Pancreas (tissue), 10 donors: ENCODE data around the gene TBCK. TPM values are rescaled to one million over a fixed set of nuclear protein-coding genes. Genes with fewer than 3 reads are reported as not detected.

ENCODE experiments used
- ATAC-seq, 4 donors: fragments of 200-7000 bp; cut with Tn5 transposase; one replicate each; pipeline versions ENCODE4 v1.8.0 to v1.9.1; 2020; ENCODE audit warnings: mild to moderate bottlenecking in 4 of 4, moderate library complexity in 4 of 4
- DNase-seq, 6 donors: peaks; one replicate each; pipeline ENCODE4 v3.0.0-alpha.2; 2020
- FAIRE-seq: peaks from 2 replicates; lab custom pipeline; 2012; peaks lifted over from hg19 to GRCh38; lab: Jason Lieb, UNC
- H3K27ac ChIP-seq, 4 donors: fragments of 200-600 bp; sonication (generic); 1 replicate in 3 of 4; 2 replicates in 1 of 4; pipeline versions ENCODE4 v1.5.0 to v1.8.0; 2020
- H3K27me3 ChIP-seq, 4 donors: fragments of 200-600 bp; one replicate each; pipeline ENCODE4 v1.8.0; 2021
- H3K36me3 ChIP-seq, 3 donors: fragments of 200-600 bp; sonication (generic) in 1 of 3; one replicate each; pipeline versions ENCODE4 v1.5.0 to v1.8.0; 2020 to 2021
- H3K4me1 ChIP-seq, 3 donors: fragments of 200-600 bp; one replicate each; pipeline ENCODE4 v1.8.0; 2021
- H3K4me3 ChIP-seq, 4 donors: fragments of 200-600 bp; sonication (generic) in 2 of 4; one replicate each; pipeline versions ENCODE4 v1.5.0 to v1.8.0; 2020 to 2021
- H3K9me3 ChIP-seq, 4 donors: fragments of 200-600 bp; one replicate each; pipeline ENCODE4 v1.8.0; 2021
- CTCF ChIP-seq, 4 donors: fragments of 200-600 bp; sonication (generic) in 3 of 4; IDR thresholded peaks; one replicate each; pipeline versions ENCODE4 v1.5.0 to v1.8.0; 2021; ENCODE audit warnings: antibody characterized with exemption in 4 of 4
- WGBS, 2 donors: extraction: QIAGEN DNeasy Blood & Tissue Kit; methylation state at CpG; one replicate each; pipeline ENCODE4 v1.1.7; 2013; 5-methylcytosine and 5-hydroxymethylcytosine counted together
- intact Hi-C, 3 donors: fragments of 100-400 bp; cut with DNase I; formaldehyde crosslinking; loops; one replicate each; pipeline versions ENCODE4 v1.11.1 to v1.14.2; 2022
- polyA plus RNA-seq, 2 donors: library from polyadenylated mRNA; stranded (reverse); fragments of 200-250 nt; gene quantifications; one replicate each; pipeline ENCODE4 v1.2.3, GENCODE V29; 2013
- total RNA-seq, 6 donors: library from RNA; stranded (reverse); fragmentation: NEBNext Ultra II Directional in 4 of 6; extraction: Animal tissue kit (Norgen Biotek cat#: 25700) in 4 of 6; gene quantifications; one replicate each; pipeline versions ENCODE4 v1.2.1 to v1.2.4, GENCODE V29; 2021 to 2023
- donor health status: healthy with polysubstance abuse.
- donor health status: DM: no; HTN: no; CAD: no; lungs with moderate emphysema.
- donor health status: DM: no; HTN: no; CAD: no.
- donor health status: control.
- donor health status: control.
- donor health status: Bipolar disorder and iron deficiency.
- donor health status: DM: yes; HTN: yes; CAD: no.
- donor health status: DM: no; HTN: no; CAD: no.
- donor health status: DM: no; HTN: no; CAD: no.
- donor health status: DM: yes; HTN: yes; CAD: no.

The TBCK gene
- total and polyA plus RNA-seq, 8 donors, result 5.3 to 35.1 (median 12.5) TPM

- ATAC-seq, result no peak
- FAIRE-seq, result no peak
- no peak for TF ChIP-seq CTCF (IDR thresholded peaks at IDR 0.05)
- intact Hi-C loops, result no loop called here
- H3K4me3 ChIP-seq, result no peak overlapping the region
- no peak for DNase-seq
- no peaks in the 10 kb centered on the region for H3K9me3 ChIP-seq
- H3K27ac ChIP-seq, result no peak overlapping the region
- H3K36me3 ChIP-seq, result no peaks in the 10 kb centered on the region
- peaks cover 0 to 2% (median 0%) of the 10 kb centered on the region in 3 donors for H3K4me1 ChIP-seq
- 83 to 87% methylated on average over 4 of the region's 4 CpGs for WGBS, 2 donors
- no peaks in the 10 kb centered on the region for H3K27me3 ChIP-seq
Observed at GRCh38 chr4:106258145-106259045, 57.6 kb downstream of the TBCK start.

GRCh38 chr4:106256190-106256589 is 59.8 kb downstream of the TBCK start:
- Histone ChIP-seq H3K27ac (no peak overlapping the region), H3K9me3 (no peaks in the 10 kb centered on the region), H3K27me3 (no peaks in the 10 kb centered on the region), H3K4me3 (no peak overlapping the region), H3K4me1 (peaks cover 0 to 2% (median 0%) of the 10 kb centered on the region in 3 donors), H3K36me3 (no peaks in the 10 kb centered on the region)
- DNase-seq (peak in 2 of 6 donors; percentile 44 to 49), ATAC-seq (no peak), FAIRE-seq (no peak)
- WGBS, 2 donors, result 96 to 98% methylated on average over 10 of the region's 10 CpGs
- TF ChIP-seq CTCF (IDR thresholded peaks at IDR 0.05), result no peak
- intact Hi-C loops, result no loop called here

- 97 to 99% methylated on average over 8 of the region's 8 CpGs for WGBS, 2 donors
- TF ChIP-seq CTCF (IDR thresholded peaks at IDR 0.05), result no peak
- no peaks in the 10 kb centered on the region for H3K27me3 ChIP-seq
- no peaks in the 10 kb centered on the region for H3K9me3 ChIP-seq
- ATAC-seq, result no peak
- peak in 3 of 6 donors; percentile 8 to 36 (median 34) for DNase-seq
- H3K4me1 ChIP-seq, result peaks cover 0 to 2% (median 0%) of the 10 kb centered on the region in 3 donors
- H3K36me3 ChIP-seq, result no peaks in the 10 kb centered on the region
- intact Hi-C loops, result no loop called here
- FAIRE-seq, result no peak
- H3K27ac ChIP-seq, result no peak overlapping the region
- H3K4me3 ChIP-seq, result no peak overlapping the region
Observed at GRCh38 chr4:106255195-106255594, 60.8 kb downstream of the TBCK start.

GRCh38 chr4:106253364-106254129 is 62.5 kb downstream of the TBCK start:
- ATAC-seq (no peak), DNase-seq (no peak), FAIRE-seq (no peak)
- TF ChIP-seq CTCF (IDR thresholded peaks at IDR 0.05), result no peak
- peaks cover 0 to under 1% (median 0%) of the 10 kb centered on the region in 3 donors for H3K4me1 ChIP-seq
- H3K27ac ChIP-seq, result no peak overlapping the region
- peaks cover 0 to 6% (median 0%) of the 10 kb centered on the region in 3 donors for H3K36me3 ChIP-seq
- H3K4me3 ChIP-seq, result no peak overlapping the region
- 64 to 65% methylated on average over 4 of the region's 4 CpGs for WGBS, 2 donors
- intact Hi-C loops, result no loop called here
- H3K27me3 ChIP-seq, result no peaks in the 10 kb centered on the region
- no peaks in the 10 kb centered on the region for H3K9me3 ChIP-seq
